NCI-H187 (cell line): ENCODE measurements around the gene CLIC4.
A peak's percentile ranks its signal among the peaks of the same experiment; 100 is the strongest.
"Not testable (repeated sequence)": the region's sequence is repeated elsewhere in the genome, so short reads cannot be mapped to it uniquely, and the experiment has no call there.

Source experiments
- DNase-seq, 2 experiments: peaks; one replicate each; lab custom pipeline; 2025; lab: John Stamatoyannopoulos, UW

CLIC4 gene

DNA sequence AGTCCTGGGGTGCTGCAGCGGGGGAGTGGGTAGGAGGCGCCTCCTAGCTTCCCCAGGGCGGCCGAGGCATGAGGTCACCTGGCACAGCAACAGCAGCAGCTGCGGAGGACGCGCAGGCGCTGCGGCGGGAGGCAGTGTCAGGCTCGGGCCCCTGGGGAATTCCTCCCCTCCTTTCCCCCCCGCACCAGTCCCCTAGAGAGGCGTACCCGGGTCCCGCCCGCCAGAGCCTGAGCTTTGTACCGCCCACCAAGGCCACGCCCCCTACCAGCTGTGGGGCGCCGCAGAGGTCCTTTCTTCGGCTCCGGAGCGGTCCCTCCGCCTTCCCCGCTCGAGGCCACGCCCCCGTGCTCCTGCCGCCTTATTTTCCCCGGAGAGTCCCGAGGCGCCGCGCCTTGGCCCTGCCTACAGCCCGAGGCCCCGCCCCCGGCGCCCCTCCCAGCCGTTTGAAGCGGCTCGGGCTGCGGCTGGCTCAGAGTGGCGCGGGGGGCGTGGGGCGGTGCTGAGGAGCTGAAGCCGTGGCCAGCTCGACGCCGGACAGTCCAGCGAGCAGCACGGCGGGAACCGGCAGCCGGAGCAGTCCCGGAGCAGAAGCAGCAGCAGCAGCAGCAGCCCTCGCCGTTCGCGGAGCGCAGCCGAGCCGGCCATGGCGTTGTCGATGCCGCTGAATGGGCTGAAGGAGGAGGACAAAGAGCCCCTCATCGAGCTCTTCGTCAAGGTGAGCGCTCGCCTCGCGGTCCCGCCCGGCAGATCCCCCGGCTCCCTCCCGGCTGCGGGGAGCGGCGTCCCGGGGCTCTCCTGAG lies at the start of gene CLIC4:
Gene CLIC4, plus strand, starts transcription at position 537 of the 800 bp plus-strand sequence. Its CDS starts 107 bp downstream, at position 644.
- peak; percentile 98 to 99 for DNase-seq

- DNase-seq = no peak
These were observed 49.0 kb upstream of the CLIC4 start for GRCh38 chr1:24696041-24696755.

GRCh38 chr1:24696756-24697330 lies 48.4 kb upstream of the CLIC4 start:
- no peak for DNase-seq

GRCh38 chr1:24697453-24698001 lies 47.7 kb upstream of the CLIC4 start:
- not testable (repeated sequence) for DNase-seq

DNA sequence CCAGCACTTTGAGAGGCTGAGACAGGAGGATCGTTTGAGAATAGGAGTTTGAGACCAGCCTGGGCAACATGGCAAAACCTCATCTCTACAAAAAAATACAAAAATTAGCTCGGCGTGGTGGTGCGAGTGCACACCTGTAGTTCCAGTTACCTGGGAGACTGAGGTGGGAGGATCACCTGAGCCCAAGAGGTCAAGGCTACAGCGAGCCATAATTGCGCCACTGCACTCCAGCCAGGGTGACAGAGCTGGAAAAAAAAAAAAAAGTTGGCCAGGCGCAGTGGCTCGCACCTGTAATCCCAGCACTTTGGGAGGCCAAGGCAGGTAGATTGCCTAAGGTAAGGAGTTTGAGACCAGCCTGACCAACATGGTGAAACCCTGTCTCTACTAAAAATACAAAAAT lies 46.9 kb upstream of the CLIC4 start:
- not testable (repeated sequence) for DNase-seq

GRCh38 chr1:24699628-24700027 lies 45.6 kb upstream of the CLIC4 start:
- DNase-seq = no peak

DNA sequence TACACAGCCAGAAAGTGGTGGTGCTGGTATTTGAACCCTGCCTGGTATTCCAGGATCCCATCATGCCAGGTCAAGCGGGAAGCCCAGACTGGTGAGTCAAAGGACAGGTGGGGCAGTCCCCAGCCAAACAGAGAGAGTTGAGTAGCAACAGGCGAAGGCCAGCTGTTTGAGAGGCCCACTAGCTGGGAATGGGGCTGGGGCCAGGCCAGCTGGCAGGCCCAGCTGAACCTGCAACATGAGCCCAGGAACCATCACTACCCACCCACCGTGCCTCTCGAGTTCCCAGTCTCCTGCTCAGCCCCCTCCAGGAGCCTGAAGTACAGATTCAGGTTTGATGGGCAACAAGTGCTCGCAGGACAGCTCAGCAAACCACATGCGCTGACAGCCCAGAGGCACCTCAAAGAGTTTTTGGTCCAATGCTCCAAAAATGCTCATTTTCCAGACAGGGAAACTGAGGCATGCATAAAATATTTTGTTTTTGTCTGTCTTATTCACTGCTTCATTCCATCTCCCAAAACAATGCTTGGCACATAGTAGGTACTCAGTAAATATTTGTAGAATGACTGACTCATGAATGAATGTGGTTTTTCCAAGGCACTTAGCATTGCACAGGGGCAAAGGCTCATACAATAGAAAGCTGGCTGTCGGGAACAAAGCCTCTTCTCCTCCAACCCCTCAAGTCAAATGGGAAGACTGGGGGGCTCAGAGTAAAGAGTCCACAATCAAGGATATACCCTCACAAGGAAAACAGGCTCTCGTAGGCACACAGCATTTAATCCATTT lies 42.5 kb upstream of the CLIC4 start:
- DNase-seq = peak; percentile 7 to 36

DNA sequence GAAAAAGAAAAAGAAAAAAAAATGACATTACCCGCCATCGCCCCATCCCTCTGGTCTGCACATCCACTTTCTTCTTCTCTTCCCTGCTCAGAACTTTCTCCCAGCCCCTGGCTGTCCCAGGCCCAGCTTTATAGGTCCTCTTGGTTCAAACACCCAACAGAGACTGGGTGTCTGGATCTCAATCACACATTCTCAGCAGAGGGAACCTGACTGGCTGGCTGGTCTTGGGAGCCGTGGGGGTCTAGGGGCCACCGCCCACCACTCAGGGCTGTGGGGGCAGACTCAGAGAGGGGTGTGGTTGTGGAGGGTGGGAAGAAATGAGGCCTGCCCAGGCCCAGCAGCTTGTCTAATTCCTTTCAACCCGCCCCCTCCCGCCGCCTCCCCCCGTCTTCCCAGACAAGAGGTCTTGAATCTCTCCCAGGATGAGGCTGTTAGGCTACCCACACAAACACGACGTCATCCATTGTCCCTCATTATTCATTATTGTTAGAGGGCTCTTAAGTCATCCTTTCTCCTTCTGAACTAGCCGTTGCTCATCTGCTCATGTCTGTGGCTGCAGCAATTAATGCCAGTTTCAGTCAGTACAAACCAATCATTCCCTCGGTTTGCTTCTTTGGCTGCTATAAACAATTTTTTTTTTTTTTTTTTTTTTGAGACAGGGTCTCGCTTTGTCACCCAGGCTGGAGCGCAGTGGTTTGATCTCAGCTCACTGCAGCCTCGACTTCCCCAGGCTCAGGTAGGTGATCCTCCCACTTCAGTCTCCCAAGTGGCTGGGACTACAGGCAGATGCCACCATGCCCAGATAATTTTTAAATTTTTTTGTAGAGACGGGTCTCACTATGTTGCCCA lies 40.6 kb upstream of the CLIC4 start:
- DNase-seq = peak; percentile 45 to 51

GRCh38 chr1:24705260-24706073 lies 39.8 kb upstream of the CLIC4 start:
- DNase-seq = peak; percentile 81 to 87

DNA sequence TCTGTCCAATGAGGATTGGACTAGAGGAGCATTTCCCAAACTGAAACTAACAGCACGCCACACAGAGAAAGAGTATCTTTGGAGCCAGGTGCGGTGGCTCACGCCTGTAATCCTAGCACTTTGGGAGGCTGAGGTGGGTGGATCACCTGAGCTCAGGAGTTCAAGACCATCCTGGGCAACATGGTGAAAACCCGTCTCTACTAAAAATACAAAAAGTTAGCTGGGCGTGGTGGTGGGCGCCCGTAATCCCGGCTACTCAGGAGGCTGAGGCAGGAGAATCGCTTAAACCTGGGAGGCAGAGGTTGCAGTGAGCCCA lies 39.2 kb upstream of the CLIC4 start:
- DNase-seq = not testable (repeated sequence)

DNA sequence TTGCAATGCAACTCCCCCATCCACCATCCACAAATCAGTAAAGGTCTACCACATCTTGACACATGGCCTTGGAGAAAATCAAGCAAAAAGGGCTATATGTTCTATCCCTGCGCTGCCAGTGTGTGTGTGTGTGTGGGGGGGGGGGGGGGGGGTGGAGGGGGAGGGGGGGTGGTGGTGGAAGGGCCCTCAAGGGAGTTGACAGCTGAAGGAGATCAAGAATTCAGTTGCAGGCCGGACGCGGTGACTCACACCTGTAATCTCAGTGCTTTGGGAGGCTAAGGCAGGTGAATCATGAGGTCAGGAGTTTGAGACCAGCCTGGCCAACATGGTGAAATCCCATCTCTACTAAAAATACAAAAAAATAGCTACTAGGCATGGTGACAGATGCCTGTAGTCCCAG lies 37.6 kb upstream of the CLIC4 start:
- no peak for DNase-seq

DNA sequence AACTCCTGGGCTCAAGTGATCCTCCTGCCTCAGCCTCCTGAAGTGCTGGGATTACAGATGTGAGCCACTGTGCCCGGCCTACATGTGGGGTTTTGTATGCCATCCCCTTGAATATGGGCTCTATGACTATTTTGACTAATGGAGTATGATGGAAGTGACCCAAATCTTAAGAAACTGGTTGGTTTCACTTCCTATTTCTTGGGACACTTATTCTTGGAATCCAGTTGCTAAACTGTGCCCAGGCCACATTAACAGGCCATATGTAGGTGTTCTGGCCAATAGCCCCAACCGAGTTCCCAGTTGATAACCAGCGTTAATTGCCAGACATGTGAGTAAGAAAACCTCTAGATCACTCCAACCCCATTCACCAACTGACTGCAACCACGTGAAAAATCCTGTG lies 36.3 kb upstream of the CLIC4 start:
- no peak for DNase-seq

DNA sequence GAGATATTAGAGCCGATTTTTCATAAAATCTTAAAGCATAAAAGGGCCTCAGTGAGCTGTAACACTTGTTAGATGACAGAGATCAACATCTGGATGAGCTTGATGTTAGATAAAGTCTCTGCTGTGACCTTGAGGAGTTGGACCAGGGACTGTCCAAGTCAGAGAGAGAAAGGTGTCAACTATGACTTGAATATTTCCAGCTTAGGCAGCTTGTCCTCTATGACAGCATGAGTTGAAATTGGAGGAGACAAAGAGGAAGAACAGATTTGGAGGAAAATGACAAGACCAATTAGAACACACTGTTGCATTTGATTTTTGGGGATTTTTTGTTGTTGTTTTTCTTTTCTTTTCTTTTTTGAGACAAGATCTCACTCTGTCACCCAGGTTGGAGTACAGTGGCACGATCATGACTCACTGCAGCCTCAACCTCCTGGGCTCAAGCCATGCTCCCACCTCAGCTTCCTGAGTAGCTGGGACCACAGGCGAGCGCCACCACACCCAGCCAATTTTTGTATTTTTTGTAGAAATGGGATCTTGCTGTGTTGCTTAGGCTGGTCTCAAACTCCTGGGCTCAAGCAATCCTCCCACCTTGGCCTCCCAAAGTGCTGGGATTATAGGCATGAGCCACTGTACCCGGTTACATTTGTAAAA lies 35.3 kb upstream of the CLIC4 start:
- no peak for DNase-seq

GRCh38 chr1:24711329-24711728 lies 33.9 kb upstream of the CLIC4 start:
- DNase-seq = no peak

GRCh38 chr1:24713176-24713575 lies 32.1 kb upstream of the CLIC4 start:
- no peak for DNase-seq

DNA sequence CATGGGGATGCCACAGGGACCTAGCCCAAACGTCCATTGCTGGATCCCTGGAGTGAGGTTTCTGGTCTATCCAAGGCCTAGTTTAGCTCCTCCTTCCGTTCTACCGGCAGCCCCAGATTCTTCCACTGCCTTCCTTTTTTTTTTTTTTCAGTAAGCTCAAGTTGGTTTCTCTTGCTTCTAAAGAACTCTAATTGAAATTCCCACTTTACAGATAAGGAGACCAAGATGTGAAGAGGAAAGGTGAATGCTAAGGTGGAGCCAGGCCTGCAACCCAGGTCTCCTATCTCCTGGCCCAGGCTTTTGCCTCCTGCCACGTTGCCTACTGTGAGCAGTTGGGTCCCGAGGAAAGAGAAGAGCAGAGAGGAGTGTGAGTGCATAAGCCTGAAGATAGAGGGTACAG lies 31.5 kb upstream of the CLIC4 start:
- no peak for DNase-seq

- no peak for DNase-seq
These were observed 30.3 kb upstream of the CLIC4 start for GRCh38 chr1:24714859-24715520.

GRCh38 chr1:24715658-24716057 lies 29.6 kb upstream of the CLIC4 start:
- no peak for DNase-seq
